ENCODE results near the gene ENTR1.

The ENTR1 gene

DNA sequence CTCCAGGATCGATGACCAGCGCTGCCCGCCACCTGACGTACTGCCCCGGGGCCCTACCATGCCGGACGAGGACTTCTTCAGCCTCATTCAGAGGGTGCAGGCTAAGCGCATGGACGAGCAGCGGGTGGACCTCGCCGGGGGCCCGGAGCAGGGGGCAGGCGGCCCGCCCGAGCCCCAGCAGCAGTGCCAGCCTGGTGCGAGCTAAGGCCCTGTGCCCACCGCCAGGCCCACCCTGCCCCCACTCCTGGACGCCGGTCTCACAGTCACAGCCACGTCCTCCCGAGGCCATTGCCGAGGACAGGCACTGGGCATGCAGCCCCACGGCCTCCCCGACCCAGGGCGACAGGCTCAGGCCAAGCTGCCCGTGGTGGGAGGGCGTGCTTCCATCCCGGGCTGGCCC, 52.4 kb downstream of the ENTR1 start:
- TF ChIP-seq, protein P1, sequence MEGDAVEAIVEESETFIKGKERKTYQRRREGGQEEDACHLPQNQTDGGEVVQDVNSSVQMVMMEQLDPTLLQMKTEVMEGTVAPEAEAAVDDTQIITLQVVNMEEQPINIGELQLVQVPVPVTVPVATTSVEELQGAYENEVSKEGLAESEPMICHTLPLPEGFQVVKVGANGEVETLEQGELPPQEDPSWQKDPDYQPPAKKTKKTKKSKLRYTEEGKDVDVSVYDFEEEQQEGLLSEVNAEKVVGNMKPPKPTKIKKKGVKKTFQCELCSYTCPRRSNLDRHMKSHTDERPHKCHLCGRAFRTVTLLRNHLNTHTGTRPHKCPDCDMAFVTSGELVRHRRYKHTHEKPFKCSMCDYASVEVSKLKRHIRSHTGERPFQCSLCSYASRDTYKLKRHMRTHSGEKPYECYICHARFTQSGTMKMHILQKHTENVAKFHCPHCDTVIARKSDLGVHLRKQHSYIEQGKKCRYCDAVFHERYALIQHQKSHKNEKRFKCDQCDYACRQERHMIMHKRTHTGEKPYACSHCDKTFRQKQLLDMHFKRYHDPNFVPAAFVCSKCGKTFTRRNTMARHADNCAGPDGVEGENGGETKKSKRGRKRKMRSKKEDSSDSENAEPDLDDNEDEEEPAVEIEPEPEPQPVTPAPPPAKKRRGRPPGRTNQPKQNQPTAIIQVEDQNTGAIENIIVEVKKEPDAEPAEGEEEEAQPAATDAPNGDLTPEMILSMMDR (IDR thresholded peaks at IDR 0.05; ENCODE audit: insufficient read depth, low read length, missing control alignments): no peak
- ChIA-PET CTCF (interaction anchor here (0.8 to 2.1 kb wide), 2 partner anchors 19 to 45 kb away, joined by 3 to 8 read pairs; no protein-coding TSS in a partner anchor), POLR2A (no interaction called here)
- no peak for DNase-seq (ENCODE audit: low read depth, low spot score)
- no peak overlapping the region for H3K4me3 ChIP-seq (ENCODE audit: low read depth, low read length)

DNA sequence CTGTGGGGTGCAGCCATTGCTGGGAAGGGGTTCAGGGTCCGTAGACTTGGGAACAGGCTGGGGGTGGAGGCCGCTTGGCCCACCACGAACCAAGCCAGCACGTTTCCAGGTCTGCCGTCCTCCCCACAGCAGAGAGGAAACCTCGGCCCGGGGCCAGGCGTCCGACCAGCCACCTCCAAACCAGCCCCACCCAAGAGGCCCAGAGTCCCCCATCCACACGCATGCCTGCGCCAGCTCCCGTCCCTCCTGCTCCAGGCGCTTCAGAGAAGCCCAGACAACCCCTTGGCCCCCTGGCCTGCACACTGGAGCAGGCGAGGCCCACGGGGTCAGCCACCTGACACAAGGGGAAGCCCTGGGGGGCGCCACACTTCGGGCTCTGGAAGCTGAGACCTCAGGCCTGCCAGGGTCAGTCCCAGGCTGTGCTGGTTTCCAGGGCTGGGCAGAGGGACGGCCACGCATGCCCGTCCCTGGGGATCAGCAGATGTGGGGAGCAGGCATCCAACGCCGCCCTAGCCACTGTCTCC, 53.1 kb downstream of the ENTR1 start:
- TF ChIP-seq, protein P1 (IDR thresholded peaks at IDR 0.05; ENCODE audit: insufficient read depth, low read length, missing control alignments): no peak
- H3K4me3 ChIP-seq (ENCODE audit: low read depth, low read length): no peak overlapping the region
- no peak for DNase-seq (ENCODE audit: low read depth, low spot score)
- CTCF ChIA-PET: interaction anchor here (2.1 to 5.9 kb wide), 2 partner anchors 7 to 45 kb away, joined by 8 to 32 read pairs; partner anchors contain the start of gene DNLZ
- POLR2A ChIA-PET: interaction anchor here (0.7 kb wide), 1 partner anchor 10 kb away, joined by 4 read pairs; no protein-coding TSS in a partner anchor

DNA sequence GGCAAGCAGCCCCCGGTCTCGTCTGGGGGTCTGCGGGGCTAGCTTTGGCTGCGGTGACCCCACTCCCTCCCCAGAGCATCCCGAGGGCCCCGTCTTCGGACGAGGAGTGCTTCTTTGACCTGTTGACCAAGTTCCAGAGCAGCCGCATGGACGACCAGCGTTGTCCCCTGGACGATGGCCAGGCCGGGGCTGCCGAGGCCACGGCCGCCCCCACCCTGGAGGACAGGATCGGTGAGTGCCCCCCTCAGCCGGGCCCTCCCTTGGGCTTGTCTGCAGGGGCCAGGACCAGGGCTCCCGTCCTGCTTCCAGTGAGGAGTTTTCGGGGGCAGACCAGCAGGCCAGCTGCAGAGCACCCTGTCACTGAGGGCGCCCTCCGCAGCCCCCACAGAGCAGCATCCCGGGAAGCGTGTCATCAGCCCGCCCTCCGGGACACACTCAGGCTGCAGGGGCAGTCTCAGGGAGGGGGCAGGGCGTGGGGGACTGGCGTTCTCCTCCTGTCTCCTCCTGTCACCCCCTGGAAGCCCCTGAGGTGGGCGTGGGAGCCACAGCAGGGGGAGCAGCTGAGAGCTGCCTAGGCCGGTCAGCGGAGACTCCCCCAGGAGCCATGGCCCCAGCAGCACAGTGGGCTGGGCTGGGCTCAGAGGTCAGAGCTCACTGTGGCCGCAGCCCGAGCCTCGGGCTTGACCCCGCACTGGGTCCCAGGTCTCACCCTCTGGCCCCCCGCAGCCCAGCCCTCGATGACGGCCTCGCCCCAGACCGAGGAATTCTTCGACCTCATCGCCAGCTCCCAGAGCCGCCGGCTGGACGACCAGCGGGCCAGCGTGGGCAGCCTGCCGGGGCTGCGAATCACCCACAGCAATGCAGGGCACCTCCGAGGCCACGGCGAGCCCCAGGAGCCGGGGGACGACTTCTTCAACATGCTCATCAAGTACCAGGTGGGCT, 54.5 kb downstream of the ENTR1 start:
- H3K4me3 ChIP-seq (ENCODE audit: low read depth, low read length): no peak overlapping the region
- TF ChIP-seq, protein P1 (IDR thresholded peaks at IDR 0.05; ENCODE audit: insufficient read depth, low read length, missing control alignments): no peak
- ChIA-PET POLR2A (interaction anchor here (1.2 kb wide), 1 partner anchor 9 kb away, joined by 4 read pairs; no protein-coding TSS in a partner anchor), CTCF (interaction anchor here (5.9 kb wide), 1 partner anchor 9 kb away, joined by 32 read pairs; the partner anchor contains the start of gene DNLZ)
- no peak for DNase-seq (ENCODE audit: low read depth, low spot score)

DNA sequence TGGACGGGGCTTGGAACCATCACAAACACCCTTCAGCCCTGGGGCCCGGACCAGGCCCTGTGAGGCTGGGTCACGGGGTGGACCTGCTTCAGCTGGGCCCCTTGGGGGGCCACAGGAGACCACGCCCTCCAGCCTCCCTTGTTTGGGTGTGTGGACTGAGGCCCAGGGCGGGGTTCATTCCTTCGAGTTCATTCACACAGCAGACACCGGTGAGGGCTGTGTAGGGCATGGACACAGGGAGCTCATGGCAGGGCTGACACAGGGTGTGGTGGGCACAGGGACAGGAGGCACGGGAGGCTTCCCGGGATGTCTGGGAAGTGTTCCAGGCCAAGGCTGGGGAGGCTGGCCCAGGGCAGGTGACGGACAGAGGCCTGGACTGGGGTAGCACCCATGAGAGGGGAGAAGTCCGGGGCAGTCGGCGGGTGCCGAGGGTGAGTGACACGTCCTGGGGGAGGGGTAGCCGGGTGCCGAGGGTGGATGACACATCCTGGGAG, 55.8 kb downstream of the ENTR1 start:
- CTCF ChIA-PET: interaction anchor here (1.0 to 5.9 kb wide), 3 partner anchors 10 to 15 kb away, joined by 3 to 32 read pairs (median 6); partner anchors contain the start of gene DNLZ
- no peak for DNase-seq (ENCODE audit: low read depth, low spot score)
- POLR2A ChIA-PET: interaction anchor here (1.3 to 1.9 kb wide), 2 partner anchors 8 to 9 kb away, joined by 5 to 15 read pairs; partner anchors contain the start of gene DNLZ
- TF ChIP-seq, protein P1 (IDR thresholded peaks at IDR 0.05; ENCODE audit: insufficient read depth, low read length, missing control alignments): no peak
- no peak overlapping the region for H3K4me3 ChIP-seq (ENCODE audit: low read depth, low read length)

DNA sequence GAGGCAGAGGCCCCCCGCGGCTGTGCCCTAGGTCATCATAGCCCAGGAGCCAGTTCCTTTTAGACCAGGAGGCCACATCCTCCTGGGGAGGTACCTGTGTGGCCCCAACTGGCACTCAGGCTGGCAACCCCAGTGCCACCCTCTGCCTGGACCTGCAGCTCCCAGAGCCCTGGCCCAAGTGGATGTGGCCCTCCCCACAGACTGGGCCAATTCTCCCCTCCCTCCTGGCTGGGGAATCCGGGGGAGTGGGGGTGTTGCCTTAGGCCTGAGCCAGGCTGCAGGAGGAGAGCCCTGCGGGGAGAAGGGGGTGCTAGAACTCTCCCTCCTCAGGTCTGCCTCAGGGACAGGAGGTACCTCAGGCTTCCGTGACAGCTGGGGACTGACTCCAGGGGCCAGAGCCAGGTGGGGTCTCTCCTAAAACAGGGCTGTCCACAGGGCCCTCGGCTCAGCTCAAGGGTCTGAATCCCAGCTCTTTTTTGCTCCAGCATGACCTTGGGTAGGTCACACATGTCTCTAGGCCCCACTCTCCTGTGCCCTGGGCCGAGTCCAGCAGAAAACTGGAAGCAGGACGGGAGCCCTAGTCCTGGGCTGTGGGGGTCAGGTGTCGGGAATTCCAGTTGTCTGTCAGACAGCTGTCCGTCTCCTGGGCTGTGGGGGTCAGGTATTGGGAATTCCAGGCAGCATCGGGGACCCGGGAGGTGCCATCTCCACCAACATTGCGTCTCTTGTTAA, 56.5 kb downstream of the ENTR1 start:
- CTCF ChIA-PET: interaction anchor here (1.0 to 5.9 kb wide), 3 partner anchors 10 to 14 kb away, joined by 3 to 32 read pairs (median 6); partner anchors contain the start of gene DNLZ
- DNase-seq (ENCODE audit: low read depth, low spot score): no peak
- POLR2A ChIA-PET: interaction anchor here (1.3 to 1.9 kb wide), 2 partner anchors 8 to 9 kb away, joined by 5 to 15 read pairs; partner anchors contain the start of gene DNLZ
- H3K4me3 ChIP-seq (ENCODE audit: low read depth, low read length): no peak overlapping the region
- TF ChIP-seq, protein P1 (IDR thresholded peaks at IDR 0.05; ENCODE audit: insufficient read depth, low read length, missing control alignments): no peak
